Breast epithelium (tissue), 4 donors: ENCODE data around the gene RPS29. TPM values are rescaled to one million over a fixed set of nuclear protein-coding genes. Genes with fewer than 3 reads are reported as not detected.
A peak's percentile ranks its signal among the peaks of the same experiment; 100 is the strongest.

Source experiments
- DNase-seq, 2 donors: peaks; one replicate each; pipeline ENCODE4 v3.0.0-alpha.2; 2019; ENCODE audit warnings: low spot score in 2 of 2
- H3K27ac ChIP-seq, 2 donors: fragments of 200-600 bp; sonication (generic) in 1 of 2; one replicate each; pipeline ENCODE4 v1.5.1; 2016 to 2019; ENCODE audit warnings: mild to moderate bottlenecking in 1 of 2
- H3K27me3 ChIP-seq, 2 donors: fragments of 200-600 bp; sonication (generic) in 1 of 2; one replicate each; pipeline versions ENCODE4 v1.5.1 to v1.6.0; 2017 to 2019; ENCODE audit warnings: control low read depth in 1 of 2, mild to moderate bottlenecking in 1 of 2
- H3K36me3 ChIP-seq: fragments of 200-600 bp; one replicate; pipeline ENCODE4 v1.5.1; 2019
- H3K4me1 ChIP-seq, 2 donors: fragments of 200-600 bp; sonication (generic); one replicate each; pipeline ENCODE4 v1.5.1; 2016 to 2019; ENCODE audit warnings: control low read depth in 1 of 2
- H3K4me3 ChIP-seq, 3 donors: fragments of 200-600 bp; sonication (generic); 1 replicate in 2 of 3; 2 replicates in 1 of 3; pipeline ENCODE4 v1.5.1; 2016 to 2019; ENCODE audit warnings: mild to moderate bottlenecking in 3 of 3, moderate library complexity in 2 of 3
- H3K9me3 ChIP-seq, 2 donors: fragments of 200-600 bp; sonication (generic) in 1 of 2; one replicate each; pipeline ENCODE4 v1.5.1; 2016 to 2019; ENCODE audit warnings: control low read depth in 1 of 2
- CTCF ChIP-seq, 3 donors: fragments of 450-650 bp; IDR thresholded peaks; one replicate each; pipeline ENCODE4 v1.5.1; 2016 to 2017; ENCODE audit warnings: antibody characterized with exemption in 3 of 3, mild to moderate bottlenecking in 3 of 3, moderate library complexity in 3 of 3
- POLR2A ChIP-seq: fragments of 450-650 bp; IDR thresholded peaks from one replicate; pipeline ENCODE4 v1.6.1; 2016; ENCODE audit warnings: antibody characterized with exemption, mild to moderate bottlenecking, moderate library complexity
- POLR2AphosphoS5 ChIP-seq, 3 donors: sonication (generic); formaldehyde crosslinking; IDR thresholded peaks; one replicate each; pipeline ENCODE4 v1.6.1; 2017; ENCODE audit warnings: antibody characterized with exemption in 3 of 3
- intact Hi-C: fragments of 100-400 bp; cut with DNase I; formaldehyde crosslinking; loops from one replicate; pipeline ENCODE4 v1.15.1; 2023; ENCODE audit warnings: low total_unique reads
- total RNA-seq, 3 donors: library from RNA; depleted of rRNA; stranded (reverse); fragments of >200 nt; gene quantifications; one replicate each; pipeline ENCODE4 v1.1.0, GENCODE V29; 2016

Gene RPS29
- total RNA-seq = over 10,000 TPM in 2 of 3 donors, 1,000 to 10,000 TPM in 1; 6,323 to 14,663 (median 13,626) TPM

- H3K4me1 ChIP-seq = peaks cover 0 to 8% of the 10 kb centered on the region in 2 donors
- peak; percentile 82 for TF ChIP-seq POLR2A
- no peak for TF ChIP-seq CTCF (IDR thresholded peaks at IDR 0.05)
- TF ChIP-seq POLR2AphosphoS5 (IDR thresholded peaks at IDR 0.05) = peak; percentile 90 to 96 (median 91)
- intact Hi-C loops = no loop called here
Observed at GRCh38 chr14:49585803-49586672, at the start of gene RPS29. Gene RPS29, minus strand, starts transcription at chr14:49586380. Its CDS starts 34 bp downstream, at chr14:49586346.

GRCh38 chr14:49634547-49635334 is 48.6 kb upstream of the RPS29 start, which contains the start of gene DNAAF2:
Gene DNAAF2, minus strand, starts transcription at chr14:49635244. Its CDS starts 95 bp downstream, at chr14:49635149.
- TF ChIP-seq POLR2AphosphoS5 (IDR thresholded peaks at IDR 0.05) (peak in 1 of 3 donors; percentile 28), CTCF (IDR thresholded peaks at IDR 0.05) (no peak)
- Histone ChIP-seq H3K36me3 (no peaks in the 10 kb centered on the region), H3K27ac (peak within 1 kb of the TSS; percentile 95), H3K27me3 (no peaks in the 10 kb centered on the region), H3K4me1 (peaks cover 0 to 13% of the 10 kb centered on the region in 2 donors), H3K4me3 (peak within 1 kb of the TSS; percentile 72 to 95 (median 85)), H3K9me3 (no peaks in the 10 kb centered on the region)
- intact Hi-C loops = no loop called here
- peak; percentile 56 to 58 for DNase-seq

More at GRCh38 chr14:49585803-49586672, at the start of gene RPS29:
- H3K36me3 ChIP-seq = peaks cover 4% of the 10 kb centered on the region
- peak; percentile 98 for DNase-seq
- H3K9me3 ChIP-seq = no peaks in the 10 kb centered on the region
- H3K4me3 ChIP-seq = peak within 1 kb of the TSS; percentile 68 to 96 (median 75)
- H3K27me3 ChIP-seq = no peaks in the 10 kb centered on the region
- peak within 1 kb of the TSS; percentile 87 to 97 for H3K27ac ChIP-seq

- Histone ChIP-seq H3K4me1 (peaks cover 0 to 13% of the 10 kb centered on the region in 2 donors), H3K4me3 (peak overlapping the region; percentile 72 to 95 (median 85)), H3K36me3 (no peaks in the 10 kb centered on the region), H3K27ac (peak overlapping the region; percentile 95), H3K27me3 (no peaks in the 10 kb centered on the region), H3K9me3 (no peaks in the 10 kb centered on the region)
- peak; percentile 82 to 93 for DNase-seq
- peak; percentile 27 for TF ChIP-seq POLR2A
- TF ChIP-seq POLR2AphosphoS5 (IDR thresholded peaks at IDR 0.05) = peak; percentile 59 to 67 (median 66)
- peak in 2 of 3 donors; percentile 68 to 73 for TF ChIP-seq CTCF (IDR thresholded peaks at IDR 0.05)
- intact Hi-C loops = no loop called here
Observed at GRCh38 chr14:49633640-49634546, 47.7 kb upstream of the RPS29 start.

GRCh38 chr14:49623941-49624839 is 38.0 kb upstream of the RPS29 start:
- no peak overlapping the region for H3K4me3 ChIP-seq
- H3K9me3 ChIP-seq = no peaks in the 10 kb centered on the region
- H3K4me1 ChIP-seq = peaks cover 4 to 6% of the 10 kb centered on the region in 2 donors
- H3K27ac ChIP-seq = no peak overlapping the region
- no peak for DNase-seq
- no peaks in the 10 kb centered on the region for H3K36me3 ChIP-seq
- no peaks in the 10 kb centered on the region for H3K27me3 ChIP-seq
- TF ChIP-seq POLR2A (no peak), CTCF (IDR thresholded peaks at IDR 0.05) (no peak), POLR2AphosphoS5 (IDR thresholded peaks at IDR 0.05) (no peak)
- intact Hi-C loops = loop anchor here (5.0 to 10.0 kb wide), 2 partner anchors 143 to 211 kb away; partner anchors contain the start of gene KLHDC2
